Measurements from ENCODE around the gene KPNA1. TPM values are rescaled to one million over a fixed set of nuclear protein-coding genes. Genes with fewer than 3 reads are reported as not detected.
A peak's percentile ranks its signal among the peaks of the same experiment; 100 is the strongest.

KPNA1 gene
- total and polyA plus RNA-seq, 2 of the 13 experiments (the other 11 are each of a cell fraction or from before 2014, with no cell fraction given): 15.4 to 30.0 TPM

GRCh38 chr3:122383771-122384697 is 130.7 kb downstream of the KPNA1 start, which contains the start of gene FAM162A (continued):
- TF ChIP-seq ZNF235 (CRISPR knock-in tag; IDR thresholded peaks at IDR 0.05; ENCODE audit: borderline replicate concordance): no peak; the same call in 1 of the 2 replicates
- no peak for TF ChIP-seq REXO4 (CRISPR knock-in tag; IDR thresholded peaks at IDR 0.05; ENCODE audit: borderline replicate concordance)
- TF ChIP-seq MED1 (CRISPR knock-in tag; IDR thresholded peaks at IDR 0.05): peak; percentile 92
- TF ChIP-seq ZNF275 (CRISPR knock-in tag; IDR thresholded peaks at IDR 0.05; ENCODE audit: borderline replicate concordance): 0 out of 2 replicates have a peak, but pooled peaks have one; percentile 64
- TF ChIP-seq ZNF547 (CRISPR knock-in tag; IDR thresholded peaks at IDR 0.05): peak; percentile 93
- TF ChIP-seq SNRNP70 (IDR thresholded peaks at IDR 0.05; ENCODE audit: low read depth, low read length): no peak
- no peak for TF ChIP-seq SETDB1 (CRISPR knock-in tag; IDR thresholded peaks at IDR 0.05; ENCODE audit: borderline replicate concordance)
- TF ChIP-seq ZNF484 (CRISPR knock-in tag; IDR thresholded peaks at IDR 0.05; ENCODE audit: borderline replicate concordance, low read depth): no peak
- peak; percentile 91 for TF ChIP-seq TARDBP (CRISPR knock-in tag; IDR thresholded peaks at IDR 0.05)
- no peak for TF ChIP-seq NCOR1 (IDR thresholded peaks at IDR 0.05; ENCODE audit: borderline replicate concordance, low read length)
- peak in 1 of 2 experiments; percentile 96; a peak in 2 of 4 replicates for TF ChIP-seq KLF16 (CRISPR knock-in tag; IDR thresholded peaks at IDR 0.05)
- peak; percentile 66; the same call in 1 of the 2 replicates for TF ChIP-seq SIN3B (IDR thresholded peaks at IDR 0.05; ENCODE audit: low read length)
- TF ChIP-seq NR2F1 (CRISPR knock-in tag; IDR thresholded peaks at IDR 0.05): peak in 1 of 2 experiments; percentile 41; a peak in 1 of 4 replicates
- TF ChIP-seq ZBTB8A (CRISPR knock-in tag; IDR thresholded peaks at IDR 0.05; ENCODE audit: borderline replicate concordance, low read depth): peak; percentile 60; the same call in 1 of the 2 replicates
- peak; percentile 95 for TF ChIP-seq KDM3A (CRISPR knock-in tag; IDR thresholded peaks at IDR 0.05; ENCODE audit: low read depth)
- TF ChIP-seq NFE2 (CRISPR knock-in tag; IDR thresholded peaks at IDR 0.05): no peak
- TF ChIP-seq ZNF337 (CRISPR knock-in tag; IDR thresholded peaks at IDR 0.05; ENCODE audit: borderline replicate concordance, low read depth): peak; percentile 89; the same call in 1 of the 2 replicates
- peak; percentile 58 for TF ChIP-seq HNF4A (CRISPR knock-in tag; IDR thresholded peaks at IDR 0.05)
- no peak; the same call in 1 of the 2 replicates for TF ChIP-seq PAWR (CRISPR knock-in tag; IDR thresholded peaks at IDR 0.05; ENCODE audit: borderline replicate concordance)
- peak; percentile 93 for TF ChIP-seq ZMYM4 (CRISPR knock-in tag; IDR thresholded peaks at IDR 0.05)
- TF ChIP-seq ZNF142 (CRISPR knock-in tag; IDR thresholded peaks at IDR 0.05): no peak

All from HepG2 (cell line).